Measurements from ENCODE around the gene SSBP4. TPM values are rescaled to one million over a fixed set of nuclear protein-coding genes. Genes with fewer than 3 reads are reported as not detected.

Gene SSBP4
- total and polyA plus RNA-seq, 2 experiments from 2014 or later = 44.4 to 52.0 TPM

DNA sequence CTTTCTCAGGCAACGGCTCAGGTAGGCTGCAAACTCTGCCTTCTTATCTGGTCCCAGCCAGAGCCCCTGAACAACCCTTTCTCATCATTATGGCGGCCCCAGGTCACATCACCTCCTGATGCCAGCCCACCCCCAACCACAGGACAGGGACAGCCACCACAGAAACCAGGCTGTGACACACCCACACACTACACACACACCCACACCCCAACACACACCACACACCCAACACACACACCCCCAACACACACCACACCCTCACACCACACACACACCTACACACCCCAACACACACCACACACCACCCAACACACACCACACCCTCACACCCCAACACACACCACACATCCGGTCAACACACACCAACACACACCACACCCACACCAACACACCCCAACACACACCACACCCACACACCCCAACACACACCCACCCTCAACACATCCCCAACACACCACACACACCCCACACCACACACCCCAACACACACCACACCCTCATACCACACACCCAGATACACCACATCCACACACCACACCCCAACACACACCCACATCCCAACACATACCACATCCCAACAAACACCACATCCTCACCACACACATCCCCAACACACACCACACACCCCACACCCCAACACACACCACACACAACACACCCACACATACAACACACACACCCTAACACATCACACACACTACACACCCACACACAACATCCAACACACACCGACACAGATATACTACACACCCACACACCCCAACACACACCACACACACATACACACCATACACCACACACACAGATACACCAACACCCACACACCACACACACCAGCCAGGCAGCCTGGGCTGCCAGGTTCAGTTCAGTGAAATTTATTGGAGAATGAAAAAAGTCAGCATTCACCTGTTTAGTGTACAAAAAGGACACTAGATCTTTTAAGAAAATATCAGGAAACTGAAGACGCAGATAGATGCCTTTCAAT is 22.9 kb downstream of the SSBP4 start:
- H3K4me1 Mint-ChIP-seq = peaks cover 20% of the 10 kb centered on the region
- TF ChIP-seq REST (IDR thresholded peaks at IDR 0.05; ENCODE audit: unreplicated experiment) (no peak), ZNF331 (CRISPR knock-in tag; IDR thresholded peaks at IDR 0.05; ENCODE audit: low read depth) (no peak), JUNB (IDR thresholded peaks at IDR 0.05; ENCODE audit: unreplicated experiment) (no peak)
- TF ChIP-seq, protein P1, sequence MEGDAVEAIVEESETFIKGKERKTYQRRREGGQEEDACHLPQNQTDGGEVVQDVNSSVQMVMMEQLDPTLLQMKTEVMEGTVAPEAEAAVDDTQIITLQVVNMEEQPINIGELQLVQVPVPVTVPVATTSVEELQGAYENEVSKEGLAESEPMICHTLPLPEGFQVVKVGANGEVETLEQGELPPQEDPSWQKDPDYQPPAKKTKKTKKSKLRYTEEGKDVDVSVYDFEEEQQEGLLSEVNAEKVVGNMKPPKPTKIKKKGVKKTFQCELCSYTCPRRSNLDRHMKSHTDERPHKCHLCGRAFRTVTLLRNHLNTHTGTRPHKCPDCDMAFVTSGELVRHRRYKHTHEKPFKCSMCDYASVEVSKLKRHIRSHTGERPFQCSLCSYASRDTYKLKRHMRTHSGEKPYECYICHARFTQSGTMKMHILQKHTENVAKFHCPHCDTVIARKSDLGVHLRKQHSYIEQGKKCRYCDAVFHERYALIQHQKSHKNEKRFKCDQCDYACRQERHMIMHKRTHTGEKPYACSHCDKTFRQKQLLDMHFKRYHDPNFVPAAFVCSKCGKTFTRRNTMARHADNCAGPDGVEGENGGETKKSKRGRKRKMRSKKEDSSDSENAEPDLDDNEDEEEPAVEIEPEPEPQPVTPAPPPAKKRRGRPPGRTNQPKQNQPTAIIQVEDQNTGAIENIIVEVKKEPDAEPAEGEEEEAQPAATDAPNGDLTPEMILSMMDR (conservative IDR thresholded peaks at IDR 0.05; ENCODE audit: low read depth in 2 of 2) = no peak

GRCh38 chr19:18442941-18443340 is 23.7 kb downstream of the SSBP4 start:
- Histone ChIP-seq H3K27ac (ENCODE audit: low read depth) (no peak overlapping the region), H3K27me3 (ENCODE audit: insufficient read depth) (no peaks in the 10 kb centered on the region), H3F3A (replicated peaks; ENCODE audit: low read depth) (peaks cover 14% of the 10 kb centered on the region; the same call in 1 of the 2 replicates), H3K4me1 (ENCODE audit: insufficient read depth) (peaks cover 15% of the 10 kb centered on the region), H3K36me3 (ENCODE audit: insufficient read depth) (no peaks in the 10 kb centered on the region), H3K4me3 (no peak overlapping the region), H3K4me2 (no peak overlapping the region), H3K79me2 (replicated peaks; ENCODE audit: insufficient read depth) (no peaks in the 10 kb centered on the region), H3K9me2 (ENCODE audit: insufficient read depth) (no peaks in the 10 kb centered on the region), H4K20me1 (replicated peaks; ENCODE audit: insufficient read depth) (no peaks in the 10 kb centered on the region; the same call in none of the 2 replicates), H2AFZ (no peak overlapping the region)
- Mint-ChIP-seq H3K4me1 (peaks cover 20% of the 10 kb centered on the region), H3K27ac (no peak overlapping the region), H3K9me3 (peaks cover 4% of the 10 kb centered on the region), H3K27me3 (ENCODE audit: insufficient read depth, low read depth, poor library complexity) (peaks cover 22% of the 10 kb centered on the region), H3K4me3 (no peak overlapping the region; the same call in 2 of the 3 replicates), H3K36me3 (ENCODE audit: low read depth) (peaks cover 9% of the 10 kb centered on the region)
- ATAC-seq = no peak
- DNase-seq (ENCODE audit: low spot score) = no peak
- TF ChIP-seq CREB1 (CRISPR knock-in tag; IDR thresholded peaks at IDR 0.05; ENCODE audit: low read depth) (no peak), ZNF331 (CRISPR knock-in tag; IDR thresholded peaks at IDR 0.05; ENCODE audit: low read depth) (no peak), ZNF462 (CRISPR knock-in tag; IDR thresholded peaks at IDR 0.05) (no peak), ZNF114 (CRISPR knock-in tag; IDR thresholded peaks at IDR 0.05) (no peak), STAT1 (IDR thresholded peaks at IDR 0.05; ENCODE audit: unreplicated experiment) (no peak)

More for the DNA sequence above, 22.9 kb downstream of the SSBP4 start:
- no peaks in the 10 kb centered on the region; the same call in 1 of the 2 replicates for H4K20me1 ChIP-seq (replicated peaks; ENCODE audit: insufficient read depth)
- H3K36me3 Mint-ChIP-seq (ENCODE audit: low read depth) = peaks cover 9% of the 10 kb centered on the region
- DNase-seq (ENCODE audit: low spot score) (peak; percentile 24), ATAC-seq (no peak)
- peaks cover 4% of the 10 kb centered on the region for H3K9me3 Mint-ChIP-seq
- no peak overlapping the region for H3K4me2 ChIP-seq
- no peaks in the 10 kb centered on the region for H3K9me2 ChIP-seq (ENCODE audit: insufficient read depth)
- H3K4me3 ChIP-seq = no peak overlapping the region
- H3K4me3 Mint-ChIP-seq = no peak overlapping the region
- H3K27ac ChIP-seq (ENCODE audit: low read depth) = no peak overlapping the region
- H3F3A ChIP-seq (replicated peaks; ENCODE audit: low read depth) = peaks cover 14% of the 10 kb centered on the region; the same call in 1 of the 2 replicates
- no peaks in the 10 kb centered on the region for H3K27me3 ChIP-seq (ENCODE audit: insufficient read depth)
- H3K27me3 Mint-ChIP-seq (ENCODE audit: insufficient read depth, low read depth, poor library complexity) = peaks cover 23% of the 10 kb centered on the region
- H2AFZ ChIP-seq = no peak overlapping the region
- no peaks in the 10 kb centered on the region for H3K79me2 ChIP-seq (replicated peaks; ENCODE audit: insufficient read depth)
- peaks cover 15% of the 10 kb centered on the region for H3K4me1 ChIP-seq (ENCODE audit: insufficient read depth)
- H3K36me3 ChIP-seq (ENCODE audit: insufficient read depth) = no peaks in the 10 kb centered on the region
- H3K27ac Mint-ChIP-seq = no peak overlapping the region
